T-helper 9 cell (primary cell): ENCODE results near the gene JMJD4.
A peak's percentile ranks its signal among the peaks of the same experiment; 100 is the strongest.

Experiments
- DNase-seq: peaks from one replicate; pipeline ENCODE4 v3.0.0-alpha.2; 2020
- total RNA-seq, 2 donors: gene quantifications; one replicate each; lab custom pipeline; 2026; lab: John Stamatoyannopoulos, UW

Gene JMJD4
- 16.7 to 50.3 reads per million in 2 donors for total RNA-seq

GRCh38 chr1:227734856-227735538 lies at the start of gene JMJD4, which contains the start of gene SNAP47:
JMJD4 (minus strand) TSS chr1:227735302; CDS start chr1:227735273, 29 bp downstream.
SNAP47 (plus strand) TSS chr1:227735435; CDS start chr1:227747737, 12,302 bp downstream.
- peak; percentile 87 for DNase-seq

- no peak for DNase-seq
These were observed 47.1 kb upstream of the JMJD4 start for GRCh38 chr1:227782226-227782625.

GRCh38 chr1:227781314-227781930 lies 46.3 kb upstream of the JMJD4 start:
- no peak for DNase-seq

- DNase-seq, result no peak
These were observed 45.3 kb upstream of the JMJD4 start for GRCh38 chr1:227780101-227781044.

- DNase-seq, result no peak
These were observed 44.6 kb upstream of the JMJD4 start for GRCh38 chr1:227779685-227780084.

- DNase-seq, result no peak
These were observed 43.9 kb upstream of the JMJD4 start for GRCh38 chr1:227779021-227779441.

- DNase-seq, result no peak
These were observed 43.4 kb upstream of the JMJD4 start for GRCh38 chr1:227778401-227778947.

GRCh38 chr1:227777646-227778045 lies 42.5 kb upstream of the JMJD4 start:
- DNase-seq, result no peak

- DNase-seq, result no peak
These were observed 42.1 kb upstream of the JMJD4 start for GRCh38 chr1:227777156-227777555.

GRCh38 chr1:227776331-227776771 lies 41.2 kb upstream of the JMJD4 start:
- no peak for DNase-seq

- DNase-seq, result no peak
These were observed 40.7 kb upstream of the JMJD4 start for GRCh38 chr1:227775841-227776240.

- DNase-seq, result no peak
These were observed 39.9 kb upstream of the JMJD4 start for GRCh38 chr1:227774821-227775661.

GRCh38 chr1:227774051-227774731 lies 39.1 kb upstream of the JMJD4 start:
- DNase-seq, result no peak

GRCh38 chr1:227773558-227773957 lies 38.5 kb upstream of the JMJD4 start:
- no peak for DNase-seq

GRCh38 chr1:227771771-227772170 lies 36.7 kb upstream of the JMJD4 start:
- no peak for DNase-seq

- DNase-seq, result no peak
These were observed 36.2 kb upstream of the JMJD4 start for GRCh38 chr1:227771326-227771725.

- no peak for DNase-seq
These were observed 35.7 kb upstream of the JMJD4 start for GRCh38 chr1:227770812-227771211.

GRCh38 chr1:227769936-227770494 lies 34.9 kb upstream of the JMJD4 start:
- DNase-seq, result no peak

GRCh38 chr1:227769047-227769935 lies 34.2 kb upstream of the JMJD4 start:
- no peak for DNase-seq

GRCh38 chr1:227768640-227769039 lies 33.5 kb upstream of the JMJD4 start:
- no peak for DNase-seq
